Neural progenitor cell (in vitro differentiated cells): ENCODE measurements around the gene ASZ1. TPM values are rescaled to one million over a fixed set of nuclear protein-coding genes. Genes with fewer than 3 reads are reported as not detected.

Experiments used
- DNase-seq: peaks from one replicate; pipeline ENCODE4 v3.0.0-alpha.2; 2016; ENCODE audit warnings: low spot score
- H2AFZ ChIP-seq: fragments of 200-600 bp; sonication (generic); replicated peaks from 2 replicates; pipeline ENCODE4 v1.6.1; 2016; ENCODE audit warnings: antibody characterized with exemption
- H3F3A ChIP-seq: fragments of 200-600 bp; sonication (generic); 2 replicates; pipeline ENCODE4 v1.6.1; 2016; ENCODE audit warnings: antibody characterized with exemption, low read depth
- H3K27ac ChIP-seq: fragments of 200-600 bp; sonication (generic); 2 replicates; pipeline ENCODE4 v1.5.1; 2016; ENCODE audit warnings: mild to moderate bottlenecking
- H3K27me3 ChIP-seq: fragments of 200-600 bp; sonication (generic); 2 replicates; pipeline ENCODE4 v1.6.1; 2016; ENCODE audit warnings: mild to moderate bottlenecking, moderate library complexity
- H3K36me3 ChIP-seq: fragments of 200-600 bp; sonication (generic); 2 replicates; pipeline ENCODE4 v1.5.1; 2016
- H3K4me1 ChIP-seq: fragments of 200-600 bp; sonication (generic); 2 replicates; pipeline ENCODE4 v1.6.1; 2016; ENCODE audit warnings: mixed run types
- H3K4me2 ChIP-seq: fragments of 200-600 bp; sonication (generic); 2 replicates; pipeline ENCODE4 v1.6.1; 2016
- H3K4me3 ChIP-seq: fragments of 200-600 bp; sonication (generic); 2 replicates; pipeline ENCODE4 v1.5.1; 2016
- H3K79me2 ChIP-seq: fragments of 200-600 bp; sonication (generic); 2 replicates; pipeline ENCODE4 v1.6.1; 2016; ENCODE audit warnings: low read depth
- H3K9ac ChIP-seq: fragments of 200-600 bp; sonication (generic); 2 replicates; pipeline ENCODE4 v1.6.1; 2016
- H3K9me3 ChIP-seq: fragments of 200-600 bp; sonication (generic); 2 replicates; pipeline ENCODE4 v1.5.1; 2016; ENCODE audit warnings: low read depth
- H4K20me1 ChIP-seq: fragments of 200-600 bp; sonication (generic); 2 replicates; pipeline ENCODE4 v1.6.1; 2016; ENCODE audit warnings: low read depth
- H3K27ac Mint-ChIP-seq: 3 replicates; pipeline ENCODE4 v1.8.0; 2021; ENCODE audit warnings: mixed read lengths
- H3K27me3 Mint-ChIP-seq: 2 replicates; pipeline ENCODE4 v1.8.0; 2022; ENCODE audit warnings: low read depth, mild to moderate bottlenecking, inconsistent platforms, moderate library complexity, mixed read lengths; ENCODE audit not compliant: insufficient read depth
- H3K36me3 Mint-ChIP-seq: 3 replicates; pipeline ENCODE4 v1.8.0; 2021; ENCODE audit warnings: mixed read lengths
- H3K4me1 Mint-ChIP-seq: 3 replicates; pipeline ENCODE4 v1.8.0; 2021; ENCODE audit warnings: mixed read lengths
- H3K4me3 Mint-ChIP-seq: 3 replicates; pipeline ENCODE4 v1.8.0; 2021; ENCODE audit warnings: mild to moderate bottlenecking, moderate library complexity, mixed read lengths
- H3K9me3 Mint-ChIP-seq: 3 replicates; pipeline ENCODE4 v1.8.0; 2020; ENCODE audit warnings: mixed read lengths
- EZH2 ChIP-seq: fragments of 200-600 bp; sonication (generic); IDR thresholded peaks from 2 replicates; pipeline ENCODE4 v1.6.1; 2017; ENCODE audit warnings: antibody characterized with exemption, mild to moderate bottlenecking, moderate library complexity
- EZH2phosphoT487 ChIP-seq: fragments of 200-600 bp; sonication (generic); IDR thresholded peaks from 2 replicates; pipeline ENCODE4 v1.6.1; 2017; ENCODE audit warnings: antibody characterized with exemption
- total RNA-seq: library from RNA; depleted of rRNA; stranded (reverse); fragments of >200 nt; gene quantifications from 2 replicates; pipeline ENCODE4 v1.2.3, GENCODE V29; 2015; ENCODE audit warnings: low replicate concordance
- TF ChIP-seq, protein P1 (sequence below): fragments of 200-600 bp; sonication (generic); IDR thresholded peaks from 2 replicates; pipeline ENCODE4 v1.5.1; 2017; ENCODE audit warnings: antibody characterized with exemption, mild to moderate bottlenecking

The ASZ1 gene
- total RNA-seq, 1 donor from 2014 or later, result not detected

GRCh38 chr7:117346161-117346560 lies 81.1 kb downstream of the ASZ1 start:
- Mint-ChIP-seq H3K27me3 (peaks cover 4% of the 10 kb centered on the region), H3K4me1 (no peaks in the 10 kb centered on the region), H3K36me3 (no peaks in the 10 kb centered on the region), H3K9me3 (no peaks in the 10 kb centered on the region), H3K27ac (no peak overlapping the region), H3K4me3 (no peak overlapping the region)
- Histone ChIP-seq H3K9me3 (no peaks in the 10 kb centered on the region), H3K4me2 (no peak overlapping the region), H3K4me3 (no peak overlapping the region), H3K27ac (no peak overlapping the region), H3K79me2 (no peaks in the 10 kb centered on the region), H3K36me3 (no peaks in the 10 kb centered on the region), H3F3A (peaks cover 4% of the 10 kb centered on the region), H2AFZ (no peak overlapping the region), H4K20me1 (no peaks in the 10 kb centered on the region), H3K27me3 (no peaks in the 10 kb centered on the region), H3K9ac (no peak overlapping the region), H3K4me1 (peaks cover 21% of the 10 kb centered on the region)
- TF ChIP-seq EZH2phosphoT487 (no peak), EZH2 (no peak)
- TF ChIP-seq, protein P1, sequence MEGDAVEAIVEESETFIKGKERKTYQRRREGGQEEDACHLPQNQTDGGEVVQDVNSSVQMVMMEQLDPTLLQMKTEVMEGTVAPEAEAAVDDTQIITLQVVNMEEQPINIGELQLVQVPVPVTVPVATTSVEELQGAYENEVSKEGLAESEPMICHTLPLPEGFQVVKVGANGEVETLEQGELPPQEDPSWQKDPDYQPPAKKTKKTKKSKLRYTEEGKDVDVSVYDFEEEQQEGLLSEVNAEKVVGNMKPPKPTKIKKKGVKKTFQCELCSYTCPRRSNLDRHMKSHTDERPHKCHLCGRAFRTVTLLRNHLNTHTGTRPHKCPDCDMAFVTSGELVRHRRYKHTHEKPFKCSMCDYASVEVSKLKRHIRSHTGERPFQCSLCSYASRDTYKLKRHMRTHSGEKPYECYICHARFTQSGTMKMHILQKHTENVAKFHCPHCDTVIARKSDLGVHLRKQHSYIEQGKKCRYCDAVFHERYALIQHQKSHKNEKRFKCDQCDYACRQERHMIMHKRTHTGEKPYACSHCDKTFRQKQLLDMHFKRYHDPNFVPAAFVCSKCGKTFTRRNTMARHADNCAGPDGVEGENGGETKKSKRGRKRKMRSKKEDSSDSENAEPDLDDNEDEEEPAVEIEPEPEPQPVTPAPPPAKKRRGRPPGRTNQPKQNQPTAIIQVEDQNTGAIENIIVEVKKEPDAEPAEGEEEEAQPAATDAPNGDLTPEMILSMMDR, result no peak
- DNase-seq, result no peak

DNA sequence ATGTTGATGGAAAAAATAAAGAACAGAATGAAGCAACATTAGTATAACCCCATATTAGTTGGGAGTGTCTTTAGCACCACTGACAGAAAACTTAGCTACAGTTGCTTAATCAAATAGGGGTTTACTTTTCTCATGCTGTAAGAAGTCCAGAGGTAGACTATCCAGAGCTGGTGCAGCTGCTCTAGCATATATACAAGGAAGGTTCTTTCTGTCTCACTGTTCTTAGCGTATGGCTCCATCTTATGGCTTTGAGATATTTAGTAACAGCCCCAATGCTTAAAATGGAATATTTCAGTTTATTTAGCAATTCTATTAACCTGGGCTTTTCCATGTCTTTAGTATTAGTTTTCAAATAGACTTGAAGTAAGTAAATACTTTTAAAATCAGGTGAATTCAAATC lies 89.3 kb downstream of the ASZ1 start:
- no peaks in the 10 kb centered on the region for H3K4me1 Mint-ChIP-seq
- H2AFZ ChIP-seq, result no peak overlapping the region
- no peaks in the 10 kb centered on the region for H4K20me1 ChIP-seq
- H3K27ac ChIP-seq, result no peak overlapping the region
- H3K36me3 ChIP-seq, result no peaks in the 10 kb centered on the region
- no peaks in the 10 kb centered on the region for H3K36me3 Mint-ChIP-seq
- no peak overlapping the region for H3K4me3 ChIP-seq
- no peaks in the 10 kb centered on the region for H3F3A ChIP-seq
- DNase-seq, result no peak
- H3K4me3 Mint-ChIP-seq, result no peak overlapping the region
- H3K79me2 ChIP-seq, result no peaks in the 10 kb centered on the region
- TF ChIP-seq EZH2 (no peak), EZH2phosphoT487 (no peak)
- TF ChIP-seq, protein P1, result no peak
- no peak overlapping the region for H3K27ac Mint-ChIP-seq
- no peaks in the 10 kb centered on the region for H3K27me3 ChIP-seq
- no peak overlapping the region for H3K4me2 ChIP-seq
- no peaks in the 10 kb centered on the region for H3K4me1 ChIP-seq
- no peaks in the 10 kb centered on the region for H3K27me3 Mint-ChIP-seq
- H3K9ac ChIP-seq, result no peak overlapping the region
- H3K9me3 ChIP-seq, result no peaks in the 10 kb centered on the region
- H3K9me3 Mint-ChIP-seq, result no peaks in the 10 kb centered on the region

DNA sequence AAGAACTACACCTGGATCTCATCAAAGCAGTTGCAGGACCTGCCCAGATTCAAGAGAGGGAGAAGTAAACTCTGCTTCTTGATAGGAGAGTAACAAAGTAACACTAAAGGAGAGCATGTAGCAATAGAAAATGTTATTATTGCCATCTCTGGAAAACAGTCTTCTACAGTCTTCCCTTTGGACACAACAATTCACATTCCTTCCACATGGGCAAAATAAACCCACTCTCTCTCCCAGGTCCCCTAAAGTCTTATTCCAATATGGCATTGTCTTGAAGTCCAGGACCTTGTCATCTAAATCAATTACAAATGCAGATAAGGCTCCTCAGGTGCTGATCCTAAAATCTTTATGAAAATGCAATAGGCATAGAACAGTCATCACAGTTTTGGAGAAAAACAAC lies 94.1 kb downstream of the ASZ1 start:
- Histone ChIP-seq H3F3A (no peaks in the 10 kb centered on the region), H3K4me3 (no peak overlapping the region), H3K79me2 (no peaks in the 10 kb centered on the region), H4K20me1 (no peaks in the 10 kb centered on the region), H3K4me2 (no peak overlapping the region), H3K4me1 (no peaks in the 10 kb centered on the region), H2AFZ (no peak overlapping the region), H3K9ac (no peak overlapping the region), H3K9me3 (no peaks in the 10 kb centered on the region), H3K27me3 (peaks cover 23% of the 10 kb centered on the region), H3K36me3 (no peaks in the 10 kb centered on the region), H3K27ac (no peak overlapping the region)
- Mint-ChIP-seq H3K9me3 (no peaks in the 10 kb centered on the region), H3K27me3 (no peaks in the 10 kb centered on the region), H3K36me3 (no peaks in the 10 kb centered on the region), H3K4me3 (no peak overlapping the region), H3K4me1 (no peaks in the 10 kb centered on the region), H3K27ac (no peak overlapping the region)
- DNase-seq, result no peak
- no peak for TF ChIP-seq EZH2
- TF ChIP-seq, protein P1, result peak; percentile 32

GRCh38 chr7:117332031-117332430 lies 95.3 kb downstream of the ASZ1 start:
- Histone ChIP-seq H3K9ac (no peak overlapping the region), H3K36me3 (no peaks in the 10 kb centered on the region), H3K27ac (no peak overlapping the region), H3F3A (no peaks in the 10 kb centered on the region), H4K20me1 (no peaks in the 10 kb centered on the region), H3K79me2 (no peaks in the 10 kb centered on the region), H3K4me3 (no peak overlapping the region), H2AFZ (no peak overlapping the region), H3K27me3 (peaks cover 28% of the 10 kb centered on the region), H3K4me2 (no peak overlapping the region), H3K4me1 (no peaks in the 10 kb centered on the region), H3K9me3 (no peaks in the 10 kb centered on the region)
- DNase-seq, result no peak
- TF ChIP-seq, protein P1, result no peak
- TF ChIP-seq EZH2 (no peak), EZH2phosphoT487 (no peak)
- no peak overlapping the region for H3K4me3 Mint-ChIP-seq
- peaks cover 5% of the 10 kb centered on the region for H3K9me3 Mint-ChIP-seq
- H3K4me1 Mint-ChIP-seq, result no peaks in the 10 kb centered on the region
- no peak overlapping the region for H3K27ac Mint-ChIP-seq
- no peaks in the 10 kb centered on the region for H3K36me3 Mint-ChIP-seq
- no peaks in the 10 kb centered on the region for H3K27me3 Mint-ChIP-seq
